HTERT RPE-1 (cell line): ENCODE results near the gene ZCRB1.

Source experiments
- in situ Hi-C: fragments of 300-500 bp; cut with MboI; formaldehyde crosslinking; loops from 4 replicates; pipeline ENCODE4 v1.14.3; 2020; ENCODE audit warnings: low sequenced_read_pairs

The ZCRB1 gene

DNA sequence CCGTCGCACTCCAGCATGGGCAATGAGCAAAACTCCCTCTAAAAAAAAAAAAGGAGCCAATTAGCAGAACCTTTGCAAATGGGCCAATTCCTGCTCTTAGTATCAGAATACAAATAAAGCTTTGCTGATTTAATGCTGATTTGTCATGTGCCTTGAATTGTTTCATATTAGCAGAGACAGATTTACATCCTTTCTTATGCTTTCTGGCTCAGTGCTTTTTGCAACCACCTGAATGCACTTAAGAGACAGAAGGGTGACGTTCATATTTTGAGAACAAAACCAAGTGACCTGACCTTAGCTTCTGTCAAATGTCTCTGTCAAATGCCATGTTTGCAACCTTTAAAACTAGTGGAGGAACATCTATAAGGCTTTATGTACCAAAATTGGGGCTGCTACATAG, 44.0 kb downstream of the ZCRB1 start:
- in situ Hi-C loops = no loop called here

DNA sequence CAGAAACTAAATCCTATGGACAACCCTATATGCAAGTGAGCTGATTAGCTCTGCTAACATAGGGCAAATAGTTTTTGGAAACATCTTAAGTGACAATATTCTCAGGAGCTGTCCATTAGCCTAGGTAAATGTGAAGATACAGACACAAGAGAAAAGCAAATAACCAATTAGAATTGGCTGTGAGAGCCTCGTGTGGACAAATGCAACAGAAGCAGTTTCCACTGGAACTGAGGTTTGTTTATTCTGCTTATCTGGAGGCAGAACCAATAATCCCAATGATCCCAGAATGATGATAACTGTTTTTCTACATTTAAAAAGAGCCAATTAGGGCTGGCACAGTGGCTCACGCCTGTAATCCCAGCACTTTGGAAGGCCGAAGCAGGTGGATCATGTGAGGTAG, 44.6 kb downstream of the ZCRB1 start:
- in situ Hi-C loops = no loop called here

- in situ Hi-C loops = no loop called here
Observed at GRCh38 chr12:42278128-42278510, 47.8 kb downstream of the ZCRB1 start.

- in situ Hi-C loops = no loop called here
Observed at GRCh38 chr12:42277396-42278127, 48.3 kb downstream of the ZCRB1 start.

- in situ Hi-C loops = no loop called here
Observed at GRCh38 chr12:42275499-42275898, 50.4 kb downstream of the ZCRB1 start.

DNA sequence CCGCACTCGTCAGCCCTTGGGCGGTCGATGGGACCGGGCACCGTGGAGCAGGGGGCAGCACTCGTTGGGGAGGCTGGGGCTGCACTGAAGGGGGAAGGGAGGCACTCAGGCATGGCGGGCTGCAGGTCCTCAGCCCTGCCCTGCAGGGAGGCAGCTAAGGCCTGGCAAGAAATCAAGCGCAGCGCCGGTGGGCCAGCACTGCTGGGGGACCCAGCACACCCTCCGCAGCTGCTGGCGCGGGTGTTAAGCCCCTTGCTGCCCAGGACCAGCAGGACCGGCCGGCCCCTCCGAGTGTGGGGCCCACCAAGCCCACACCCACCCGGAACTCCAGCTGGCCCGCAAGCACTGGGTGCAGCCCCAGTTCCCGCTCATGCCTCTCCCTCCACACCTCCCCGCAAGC, 52.2 kb downstream of the ZCRB1 start:
- in situ Hi-C loops = no loop called here

GRCh38 chr12:42270596-42270995, 55.3 kb downstream of the ZCRB1 start:
- in situ Hi-C loops = no loop called here

DNA sequence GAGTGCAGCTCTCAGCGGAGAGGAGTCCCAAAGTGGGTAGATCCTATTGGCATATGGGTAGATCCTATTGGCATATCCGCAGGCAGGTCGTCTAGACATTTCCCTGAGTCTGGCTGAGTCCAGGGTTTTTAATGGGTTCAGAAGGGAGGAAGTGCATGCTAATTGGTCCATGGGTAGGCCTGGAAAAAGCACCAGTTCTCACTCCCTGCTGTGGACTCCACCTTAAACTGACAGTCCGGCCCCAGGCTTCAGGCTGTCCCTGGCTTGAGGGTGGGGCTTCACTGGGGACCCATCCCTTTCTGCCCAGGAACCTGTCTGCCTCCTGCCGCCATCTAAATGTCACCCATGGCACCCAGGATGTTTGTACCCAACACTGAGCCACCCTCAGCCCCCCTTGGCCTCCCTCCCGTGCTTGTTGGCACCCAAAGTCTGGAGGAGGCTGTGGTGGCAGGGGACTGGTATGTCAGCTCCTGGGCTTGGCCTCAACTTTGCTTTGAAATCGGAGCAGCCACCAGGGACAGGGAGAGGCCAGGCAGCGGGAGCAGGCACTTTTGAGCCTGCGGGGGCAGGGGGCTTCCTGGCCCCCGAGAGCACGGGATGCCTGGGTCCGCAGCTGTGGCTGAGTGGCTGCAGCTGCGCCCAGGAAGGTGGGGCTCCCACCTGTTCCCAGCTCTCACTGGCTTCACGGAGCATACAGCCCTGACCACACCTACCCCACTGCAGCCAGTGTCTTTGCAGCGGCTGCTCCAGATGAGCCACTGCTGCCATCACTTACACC, 58.3 kb downstream of the ZCRB1 start:
- in situ Hi-C loops = no loop called here

DNA sequence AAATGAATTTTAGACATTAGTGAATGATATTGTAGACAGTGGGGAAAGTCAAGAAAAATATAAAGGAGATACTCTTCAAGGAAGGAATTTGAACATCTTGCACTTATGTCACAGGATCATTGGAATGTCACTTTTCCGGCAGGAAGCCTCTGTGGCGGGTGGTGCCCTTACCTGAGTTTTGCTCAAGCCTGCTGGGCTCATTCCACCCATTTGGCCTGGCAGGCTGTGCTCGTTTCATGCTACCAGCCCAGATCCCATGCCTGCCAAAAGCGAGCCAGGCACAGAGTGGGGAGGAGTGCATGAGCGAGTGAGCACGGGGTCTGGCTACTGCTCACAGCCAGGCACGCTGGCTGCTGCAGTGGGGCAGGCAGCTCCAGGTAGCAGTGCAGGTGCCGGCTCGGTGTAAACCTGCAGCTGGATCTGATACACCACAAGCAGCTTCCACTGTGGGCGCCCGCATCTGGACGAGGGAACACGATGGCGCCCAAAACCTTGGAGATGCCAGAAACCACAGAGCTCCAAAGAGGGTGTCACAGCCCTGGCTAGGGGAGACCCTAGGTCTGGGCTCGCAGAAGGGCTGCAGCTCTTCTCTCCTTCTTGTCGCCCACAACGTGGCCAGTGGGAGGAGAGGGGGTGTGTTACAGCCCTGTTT, 59.2 kb downstream of the ZCRB1 start:
- in situ Hi-C loops = no loop called here

DNA sequence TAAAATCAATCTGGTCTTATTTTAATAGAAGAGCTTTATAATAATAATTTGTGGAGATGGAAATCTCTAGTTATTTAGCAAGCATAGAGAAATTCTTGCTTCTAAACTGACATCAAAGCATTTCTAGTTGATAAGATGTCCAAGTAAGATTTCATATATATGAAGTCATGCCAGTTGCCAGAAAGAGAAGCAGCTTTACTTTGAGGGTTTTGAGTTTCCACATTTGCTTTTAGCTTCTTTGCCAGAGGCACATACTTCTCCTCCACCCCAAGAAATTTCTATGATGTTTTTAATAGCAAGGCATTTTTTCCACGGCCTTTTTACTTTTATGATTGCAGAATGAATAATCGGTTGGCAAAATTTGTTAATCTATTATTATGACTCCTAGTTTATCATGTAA, 63.6 kb downstream of the ZCRB1 start:
- in situ Hi-C loops = no loop called here
